ENCODE measurements around the gene NDUFA11. TPM values are rescaled to one million over a fixed set of nuclear protein-coding genes. Genes with fewer than 3 reads are reported as not detected.

NDUFA11 gene
- total and polyA plus RNA-seq, 8 donors, result 22.2 to 524 (median 344) TPM

DNA sequence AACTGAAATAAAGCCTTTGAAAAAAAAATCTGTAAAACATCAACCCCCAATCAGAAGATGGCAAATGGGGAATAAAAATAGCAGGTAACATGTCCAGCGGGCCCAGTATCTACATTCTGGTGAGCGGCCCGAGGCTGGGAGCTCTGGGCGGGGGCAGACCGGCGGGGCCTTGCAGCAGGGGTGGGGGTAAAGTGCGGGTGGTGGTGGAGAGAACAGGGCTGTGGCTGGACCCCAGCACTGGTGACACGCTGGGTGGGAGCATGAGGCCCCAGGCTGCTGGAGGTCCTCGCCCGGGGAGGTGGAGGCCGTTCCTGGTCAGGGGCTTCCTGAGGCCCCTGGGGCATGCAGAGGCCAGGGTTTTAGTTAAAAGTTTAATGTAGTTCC, 12.2 kb upstream of the NDUFA11 start:
- peak overlapping the region in 3 of 4 donors; percentile 25 to 37 (median 35) for H3K4me3 ChIP-seq
- TF ChIP-seq POLR2AphosphoS5 (IDR thresholded peaks at IDR 0.05) (no peak), POLR2A (IDR thresholded peaks at IDR 0.05) (no peak), EP300 (IDR thresholded peaks at IDR 0.05) (no peak)
- TF ChIP-seq, protein P1, sequence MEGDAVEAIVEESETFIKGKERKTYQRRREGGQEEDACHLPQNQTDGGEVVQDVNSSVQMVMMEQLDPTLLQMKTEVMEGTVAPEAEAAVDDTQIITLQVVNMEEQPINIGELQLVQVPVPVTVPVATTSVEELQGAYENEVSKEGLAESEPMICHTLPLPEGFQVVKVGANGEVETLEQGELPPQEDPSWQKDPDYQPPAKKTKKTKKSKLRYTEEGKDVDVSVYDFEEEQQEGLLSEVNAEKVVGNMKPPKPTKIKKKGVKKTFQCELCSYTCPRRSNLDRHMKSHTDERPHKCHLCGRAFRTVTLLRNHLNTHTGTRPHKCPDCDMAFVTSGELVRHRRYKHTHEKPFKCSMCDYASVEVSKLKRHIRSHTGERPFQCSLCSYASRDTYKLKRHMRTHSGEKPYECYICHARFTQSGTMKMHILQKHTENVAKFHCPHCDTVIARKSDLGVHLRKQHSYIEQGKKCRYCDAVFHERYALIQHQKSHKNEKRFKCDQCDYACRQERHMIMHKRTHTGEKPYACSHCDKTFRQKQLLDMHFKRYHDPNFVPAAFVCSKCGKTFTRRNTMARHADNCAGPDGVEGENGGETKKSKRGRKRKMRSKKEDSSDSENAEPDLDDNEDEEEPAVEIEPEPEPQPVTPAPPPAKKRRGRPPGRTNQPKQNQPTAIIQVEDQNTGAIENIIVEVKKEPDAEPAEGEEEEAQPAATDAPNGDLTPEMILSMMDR (IDR thresholded peaks at IDR 0.05), result no peak
- H3K4me1 ChIP-seq, result peaks cover 21 to 33% (median 30%) of the 10 kb centered on the region in 4 donors
- intact Hi-C loops (cut with DNase I; ENCODE audit: low total_unique reads), result no loop called here
- peak in 1 of 2 donors; percentile 59 for DNase-seq
- no peaks in the 10 kb centered on the region for H3K9me3 ChIP-seq
- peak overlapping the region; percentile 66 to 84 (median 81) for H3K27ac ChIP-seq
- H3K27me3 ChIP-seq, result no peaks in the 10 kb centered on the region
- peaks cover 39 to 68% (median 61%) of the 10 kb centered on the region in 4 donors for H3K36me3 ChIP-seq
- 30 to 59% (median 51%) methylated on average over 11 of the region's 11 CpGs for WGBS, 5 donors

DNA sequence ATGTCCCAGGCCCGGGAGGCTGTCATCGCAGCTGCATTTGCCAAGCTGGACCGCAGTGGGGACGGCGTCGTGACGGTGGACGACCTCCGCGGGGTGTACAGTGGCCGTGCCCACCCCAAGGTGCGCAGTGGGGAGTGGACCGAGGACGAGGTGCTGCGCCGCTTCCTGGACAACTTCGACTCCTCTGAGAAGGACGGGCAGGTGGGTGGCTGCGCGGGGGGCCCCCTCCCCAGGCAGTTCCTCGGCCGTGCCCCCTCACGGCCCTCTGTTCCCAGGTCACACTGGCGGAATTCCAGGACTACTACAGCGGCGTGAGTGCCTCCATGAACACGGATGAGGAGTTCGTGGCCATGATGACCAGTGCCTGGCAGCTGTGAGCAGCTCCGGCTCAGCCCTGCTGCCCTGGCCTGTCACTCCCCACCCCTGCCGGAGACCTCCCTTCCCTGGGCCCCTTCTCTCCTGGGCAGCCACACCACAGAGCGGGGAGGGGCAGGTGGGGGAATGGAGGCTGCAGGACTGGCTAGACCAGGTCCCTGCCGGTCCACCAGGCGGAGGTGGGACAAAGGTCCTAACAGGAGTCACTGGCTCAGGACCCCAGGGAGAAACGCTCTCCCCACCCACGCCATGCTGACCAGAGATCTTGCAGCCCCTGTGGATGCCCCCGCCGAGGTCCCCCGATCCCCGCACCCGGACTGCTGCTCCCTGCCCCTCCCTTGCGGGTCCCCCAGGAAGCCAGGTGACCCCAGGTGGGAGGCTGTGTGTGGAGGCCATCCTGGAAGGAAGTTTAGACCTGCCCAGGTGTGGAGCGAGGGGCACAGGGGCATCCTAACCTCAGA, 11.6 kb upstream of the NDUFA11 start:
- Histone ChIP-seq H3K4me3 (peak overlapping the region; percentile 16 to 37 (median 30)), H3K27ac (peak overlapping the region; percentile 66 to 84 (median 81)), H3K9me3 (no peaks in the 10 kb centered on the region), H3K27me3 (no peaks in the 10 kb centered on the region), H3K36me3 (peaks cover 33 to 68% (median 61%) of the 10 kb centered on the region in 4 donors), H3K4me1 (peaks cover 21 to 35% (median 30%) of the 10 kb centered on the region in 4 donors)
- 35 to 71% (median 42%) methylated on average over 22 to 42 of the region's 42 CpGs for WGBS, 5 donors
- DNase-seq, result peak; percentile 80 to 94
- TF ChIP-seq POLR2AphosphoS5 (IDR thresholded peaks at IDR 0.05), result peak in 2 of 3 donors; percentile 13 to 43
- no peak for TF ChIP-seq POLR2A (IDR thresholded peaks at IDR 0.05)
- no peak for TF ChIP-seq EP300 (IDR thresholded peaks at IDR 0.05)
- TF ChIP-seq, protein P1 (IDR thresholded peaks at IDR 0.05), result no peak
- intact Hi-C loops (cut with DNase I; ENCODE audit: low total_unique reads), result no loop called here

DNA sequence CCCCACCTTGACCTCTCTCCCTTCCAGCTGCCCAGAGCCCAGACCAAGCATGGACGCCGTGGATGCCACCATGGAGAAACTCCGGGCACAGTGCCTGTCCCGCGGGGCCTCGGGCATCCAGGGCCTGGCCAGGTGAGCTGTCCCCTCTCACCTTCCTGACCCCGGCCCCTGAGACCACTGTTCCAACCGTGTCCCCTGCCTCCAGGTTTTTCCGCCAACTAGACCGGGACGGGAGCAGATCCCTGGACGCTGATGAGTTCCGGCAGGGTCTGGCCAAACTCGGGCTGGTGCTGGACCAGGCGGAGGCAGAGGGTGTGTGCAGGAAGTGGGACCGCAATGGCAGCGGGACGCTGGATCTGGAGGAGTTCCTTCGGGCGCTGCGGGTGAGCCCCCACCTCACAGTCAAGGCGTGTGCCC, 10.8 kb upstream of the NDUFA11 start:
- Histone ChIP-seq H3K4me3 (peak overlapping the region; percentile 16 to 37 (median 30)), H3K36me3 (peaks cover 36 to 68% (median 61%) of the 10 kb centered on the region in 4 donors), H3K27me3 (no peaks in the 10 kb centered on the region), H3K4me1 (peaks cover 21 to 43% (median 32%) of the 10 kb centered on the region in 4 donors), H3K9me3 (no peaks in the 10 kb centered on the region), H3K27ac (peak overlapping the region; percentile 66 to 84 (median 81))
- 26 to 60% (median 49%) methylated on average over 3 to 22 of the region's 22 CpGs for WGBS, 5 donors
- intact Hi-C loops (cut with DNase I; ENCODE audit: low total_unique reads), result no loop called here
- no peak for TF ChIP-seq EP300 (IDR thresholded peaks at IDR 0.05)
- peak in 1 of 2 donors; percentile 27 for DNase-seq

DNA sequence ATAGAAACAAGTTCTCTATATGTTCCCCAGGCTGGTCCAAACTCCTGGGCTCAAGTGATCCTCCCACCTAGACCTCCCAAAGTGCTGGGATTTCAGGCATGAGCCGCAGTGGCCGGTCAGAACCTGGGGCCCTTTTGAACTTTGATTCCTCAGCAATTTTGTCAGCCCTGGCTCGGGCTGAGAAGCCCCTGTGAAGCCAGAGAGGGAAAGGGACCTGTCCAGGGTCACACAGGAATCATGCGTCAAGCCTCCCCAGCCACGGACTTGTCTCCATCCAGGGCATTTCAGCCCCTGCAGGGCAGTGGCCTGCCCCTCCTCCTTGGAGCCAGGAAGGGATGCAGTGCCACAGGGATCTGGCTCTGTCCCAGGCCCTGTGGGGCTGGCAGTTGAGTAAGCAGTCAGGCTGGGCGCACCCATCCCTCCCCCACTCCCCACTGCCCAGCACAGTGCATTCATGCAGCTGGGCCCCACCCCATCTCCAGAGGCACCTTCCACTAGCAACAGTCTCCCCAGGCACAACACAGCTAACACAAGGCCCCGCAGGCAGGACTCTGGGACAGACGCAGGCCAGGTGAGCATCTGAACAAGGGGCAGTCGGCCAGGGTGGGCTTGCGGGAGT, 10.3 kb upstream of the NDUFA11 start, which contains the start of gene CAPS:
Gene CAPS (plus strand): TSS at position 516 of the 619 bp plus-strand sequence. CDS start 153 bp downstream, outside the sequence.
- DNase-seq, result peak; percentile 91 to 93
- TF ChIP-seq POLR2A (IDR thresholded peaks at IDR 0.05) (peak in 1 of 4 donors; percentile 22), POLR2AphosphoS5 (IDR thresholded peaks at IDR 0.05) (peak in 2 of 3 donors; percentile 54 to 67), EP300 (IDR thresholded peaks at IDR 0.05) (no peak)
- H3K4me3 ChIP-seq, result peak within 1 kb of the TSS; percentile 16 to 37 (median 30)
- H3K9me3 ChIP-seq, result no peaks in the 10 kb centered on the region
- peak within 1 kb of the TSS; percentile 66 to 84 (median 81) for H3K27ac ChIP-seq
- intact Hi-C loops (cut with DNase I; ENCODE audit: low total_unique reads), result no loop called here
- no peaks in the 10 kb centered on the region for H3K27me3 ChIP-seq
- H3K4me1 ChIP-seq, result peaks cover 21 to 48% (median 35%) of the 10 kb centered on the region in 4 donors
- WGBS, 5 donors, result 40 to 52% (median 43%) methylated on average over 3 to 10 of the region's 10 CpGs
- peaks cover 37 to 68% (median 61%) of the 10 kb centered on the region in 4 donors for H3K36me3 ChIP-seq

DNA sequence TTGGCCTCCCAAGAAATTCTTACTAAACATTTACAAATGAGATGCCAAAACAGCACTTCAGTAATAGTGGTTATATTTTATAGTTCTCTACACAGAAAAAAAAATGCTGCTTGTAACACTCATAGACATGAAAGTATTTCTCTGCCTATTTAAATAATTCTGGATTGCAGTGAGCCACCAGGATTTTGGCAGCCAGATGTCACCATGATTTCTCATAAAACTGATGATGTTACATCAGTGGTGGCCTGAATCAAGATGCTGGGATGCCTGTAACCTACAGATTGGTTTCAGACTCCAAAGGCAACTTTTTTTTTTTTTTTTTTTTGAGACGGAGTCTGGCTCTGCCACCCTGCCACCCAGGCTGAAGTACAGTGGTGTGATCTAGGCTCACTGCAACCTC, 7.8 kb upstream of the NDUFA11 start:
- 83 to 100% (median 100%) methylated on average over 1 of the region's 1 CpG for WGBS, 5 donors
- peaks cover 15 to 45% (median 40%) of the 10 kb centered on the region in 4 donors for H3K36me3 ChIP-seq
- H3K27ac ChIP-seq, result no peak overlapping the region
- H3K27me3 ChIP-seq, result no peaks in the 10 kb centered on the region
- no peaks in the 10 kb centered on the region for H3K9me3 ChIP-seq
- intact Hi-C loops (cut with DNase I; ENCODE audit: low total_unique reads), result no loop called here
- DNase-seq, result no peak
- H3K4me1 ChIP-seq, result peaks cover 17 to 62% (median 43%) of the 10 kb centered on the region in 4 donors
- TF ChIP-seq POLR2A (IDR thresholded peaks at IDR 0.05) (no peak), POLR2AphosphoS5 (IDR thresholded peaks at IDR 0.05) (no peak), EP300 (IDR thresholded peaks at IDR 0.05) (no peak)
- TF ChIP-seq, protein P1 (IDR thresholded peaks at IDR 0.05), result no peak
- no peak overlapping the region for H3K4me3 ChIP-seq
